HepG2 (cell line): ENCODE results near the gene AEN. TPM values are rescaled to one million over a fixed set of nuclear protein-coding genes. Genes with fewer than 3 reads are reported as not detected.

Source experiments
- ATF7-NPFF ChIP-seq: sonication (generic); formaldehyde crosslinking; IDR thresholded peaks from 2 replicates; pipeline ENCODE4 v1.8.1; 2023; ENCODE audit warnings: mild to moderate bottlenecking, low read depth, missing genetic modification reagents, moderate library complexity
- CBFB ChIP-seq: sonication (generic); formaldehyde crosslinking; IDR thresholded peaks from 2 replicates; pipeline ENCODE4 v1.4.0; 2020; ENCODE audit warnings: missing genetic modification reagents
- ELF3 ChIP-seq: IDR thresholded peaks from 2 replicates; pipeline ENCODE4 v1.6.1; 2016; ENCODE audit warnings: missing genetic modification reagents, missing compliant biosample characterization
- GTF3A ChIP-seq: sonication (generic); formaldehyde crosslinking; conservative IDR thresholded peaks from 2 replicates; pipeline ENCODE4 v1.4.0; 2020; ENCODE audit warnings: mild to moderate bottlenecking, missing genetic modification reagents
- HMGA1 ChIP-seq: sonication (generic); formaldehyde crosslinking; conservative IDR thresholded peaks from 2 replicates; pipeline ENCODE4 v1.4.0; 2020; ENCODE audit warnings: missing genetic modification reagents
- KLF9 ChIP-seq: IDR thresholded peaks from 2 replicates; pipeline ENCODE4 v1.6.1; 2016; ENCODE audit warnings: low read depth
- NR2F2 ChIP-seq: IDR thresholded peaks from 2 replicates; pipeline ENCODE4 v1.6.1; 2012; ENCODE audit warnings: low read depth, inconsistent platforms, borderline replicate concordance
- RFX5 ChIP-seq: IDR thresholded peaks from 2 replicates; pipeline ENCODE4 v1.6.1; 2011; ENCODE audit warnings: low read depth, low read length, improper control_type of control experiment
- ZNF142 ChIP-seq: sonication (generic); formaldehyde crosslinking; IDR thresholded peaks from 2 replicates; pipeline ENCODE4 v1.4.0; 2020; ENCODE audit warnings: missing genetic modification reagents
- ZNF337 ChIP-seq: sonication (generic); formaldehyde crosslinking; IDR thresholded peaks from 2 replicates; pipeline ENCODE4 v1.5.1; 2020; ENCODE audit warnings: missing genetic modification reagents, low read depth, mild to moderate bottlenecking, borderline replicate concordance
- ZNF383 ChIP-seq: sonication (generic); formaldehyde crosslinking; IDR thresholded peaks from 2 replicates; pipeline ENCODE4 v1.4.0; 2020; ENCODE audit warnings: missing genetic modification reagents, mild to moderate bottlenecking, borderline replicate concordance
- ZNF775 ChIP-seq: sonication (generic); formaldehyde crosslinking; IDR thresholded peaks from 2 replicates; pipeline ENCODE4 v1.4.0; 2020; ENCODE audit warnings: missing genetic modification reagents, mild to moderate bottlenecking, moderate library complexity, borderline replicate concordance
- ZNF83 ChIP-seq: sonication (generic); formaldehyde crosslinking; IDR thresholded peaks from 2 replicates; pipeline ENCODE4 v1.4.0; 2020; ENCODE audit warnings: missing genetic modification reagents, mild to moderate bottlenecking, borderline replicate concordance
- polyA plus RNA-seq, 8 experiments: library from polyadenylated mRNA; depleted of rRNA in 3 of 8; stranded (reverse) in 7 of 8; unstranded in 1 of 8; fragments of >200 nt; fragmentation: Illumina TruSeq in 4 of 8; extraction: Trizol in 4 of 8; gene quantifications; 2 replicates each; pipeline versions ENCODE4 v1.2.1 to v1.2.3, GENCODE V29; 2011 to 2016; ENCODE audit warnings: low read depth in 4 of 8, missing spikeins in 1 of 8, mixed read lengths in 1 of 8; ENCODE audit not compliant: insufficient read depth in 1 of 8
- total RNA-seq, 5 experiments: library from RNA; depleted of rRNA; stranded (reverse); fragments of >200 nt; fragmentation: Illumina TruSeq; extraction: Trizol; gene quantifications; 2 replicates each; pipeline ENCODE4 v1.2.3, GENCODE V29; 2016; ENCODE audit warnings: low read depth in 1 of 5
- TF ChIP-seq, protein P1 (sequence below): sonication (generic); formaldehyde crosslinking; IDR thresholded peaks from 2 replicates; pipeline ENCODE4 v1.5.0; 2020; ENCODE audit warnings: missing genetic modification reagents
- TF ChIP-seq, protein P2 (sequence below): sonication (generic); formaldehyde crosslinking; IDR thresholded peaks from 2 replicates; pipeline ENCODE4 v1.4.0; 2020; ENCODE audit warnings: mild to moderate bottlenecking, missing genetic modification reagents
- TF ChIP-seq, protein P3 (sequence below): sonication (generic); formaldehyde crosslinking; IDR thresholded peaks from 2 replicates; pipeline ENCODE4 v1.4.0; 2020; ENCODE audit warnings: missing genetic modification reagents
- TF ChIP-seq, protein P4 (sequence below): sonication (generic); formaldehyde crosslinking; conservative IDR thresholded peaks from 2 replicates; pipeline ENCODE4 v1.8.0; 2022; ENCODE audit warnings: missing genetic modification reagents

AEN gene
- total and polyA plus RNA-seq, 2 of the 13 experiments (the other 11 are each of a cell fraction or from before 2014, with no cell fraction given): 51.3 to 118 TPM

- TF ChIP-seq ZNF142 (CRISPR knock-in tag) (0 out of 2 replicates have a peak, but pooled peaks have one; percentile 46), KLF9 (CRISPR knock-in tag) (no peak), RFX5 (no peak), ZNF775 (CRISPR knock-in tag) (peak; percentile 73; the same call in 1 of the 2 replicates), ELF3 (CRISPR knock-in tag) (no peak; the same call in 1 of the 2 replicates), ZNF83 (CRISPR knock-in tag) (no peak; the same call in 1 of the 2 replicates), NR2F2 (no peak), ZNF337 (0 out of 2 replicates have a peak, but pooled peaks have one; percentile 5), HMGA1 (CRISPR knock-in tag) (no peak), ZNF383 (CRISPR knock-in tag) (no peak), GTF3A (CRISPR knock-in tag) (no peak; the same call in 1 of the 2 replicates), CBFB (0 out of 2 replicates have a peak, but pooled peaks have one; percentile 30), ATF7-NPFF (no peak; the same call in none of the 2 replicates)
- TF ChIP-seq, protein P1, sequence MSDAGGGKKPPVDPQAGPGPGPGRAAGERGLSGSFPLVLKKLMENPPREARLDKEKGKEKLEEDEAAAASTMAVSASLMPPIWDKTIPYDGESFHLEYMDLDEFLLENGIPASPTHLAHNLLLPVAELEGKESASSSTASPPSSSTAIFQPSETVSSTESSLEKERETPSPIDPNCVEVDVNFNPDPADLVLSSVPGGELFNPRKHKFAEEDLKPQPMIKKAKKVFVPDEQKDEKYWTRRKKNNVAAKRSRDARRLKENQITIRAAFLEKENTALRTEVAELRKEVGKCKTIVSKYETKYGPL (CRISPR knock-in tag): no peak
- TF ChIP-seq, protein P2, sequence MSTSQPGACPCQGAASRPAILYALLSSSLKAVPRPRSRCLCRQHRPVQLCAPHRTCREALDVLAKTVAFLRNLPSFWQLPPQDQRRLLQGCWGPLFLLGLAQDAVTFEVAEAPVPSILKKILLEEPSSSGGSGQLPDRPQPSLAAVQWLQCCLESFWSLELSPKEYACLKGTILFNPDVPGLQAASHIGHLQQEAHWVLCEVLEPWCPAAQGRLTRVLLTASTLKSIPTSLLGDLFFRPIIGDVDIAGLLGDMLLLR (CRISPR knock-in tag): no peak
- TF ChIP-seq, protein P3, sequence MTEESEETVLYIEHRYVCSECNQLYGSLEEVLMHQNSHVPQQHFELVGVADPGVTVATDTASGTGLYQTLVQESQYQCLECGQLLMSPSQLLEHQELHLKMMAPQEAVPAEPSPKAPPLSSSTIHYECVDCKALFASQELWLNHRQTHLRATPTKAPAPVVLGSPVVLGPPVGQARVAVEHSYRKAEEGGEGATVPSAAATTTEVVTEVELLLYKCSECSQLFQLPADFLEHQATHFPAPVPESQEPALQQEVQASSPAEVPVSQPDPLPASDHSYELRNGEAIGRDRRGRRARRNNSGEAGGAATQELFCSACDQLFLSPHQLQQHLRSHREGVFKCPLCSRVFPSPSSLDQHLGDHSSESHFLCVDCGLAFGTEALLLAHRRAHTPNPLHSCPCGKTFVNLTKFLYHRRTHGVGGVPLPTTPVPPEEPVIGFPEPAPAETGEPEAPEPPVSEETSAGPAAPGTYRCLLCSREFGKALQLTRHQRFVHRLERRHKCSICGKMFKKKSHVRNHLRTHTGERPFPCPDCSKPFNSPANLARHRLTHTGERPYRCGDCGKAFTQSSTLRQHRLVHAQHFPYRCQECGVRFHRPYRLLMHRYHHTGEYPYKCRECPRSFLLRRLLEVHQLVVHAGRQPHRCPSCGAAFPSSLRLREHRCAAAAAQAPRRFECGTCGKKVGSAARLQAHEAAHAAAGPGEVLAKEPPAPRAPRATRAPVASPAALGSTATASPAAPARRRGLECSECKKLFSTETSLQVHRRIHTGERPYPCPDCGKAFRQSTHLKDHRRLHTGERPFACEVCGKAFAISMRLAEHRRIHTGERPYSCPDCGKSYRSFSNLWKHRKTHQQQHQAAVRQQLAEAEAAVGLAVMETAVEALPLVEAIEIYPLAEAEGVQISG: peak; percentile 75
- TF ChIP-seq, protein P4, sequence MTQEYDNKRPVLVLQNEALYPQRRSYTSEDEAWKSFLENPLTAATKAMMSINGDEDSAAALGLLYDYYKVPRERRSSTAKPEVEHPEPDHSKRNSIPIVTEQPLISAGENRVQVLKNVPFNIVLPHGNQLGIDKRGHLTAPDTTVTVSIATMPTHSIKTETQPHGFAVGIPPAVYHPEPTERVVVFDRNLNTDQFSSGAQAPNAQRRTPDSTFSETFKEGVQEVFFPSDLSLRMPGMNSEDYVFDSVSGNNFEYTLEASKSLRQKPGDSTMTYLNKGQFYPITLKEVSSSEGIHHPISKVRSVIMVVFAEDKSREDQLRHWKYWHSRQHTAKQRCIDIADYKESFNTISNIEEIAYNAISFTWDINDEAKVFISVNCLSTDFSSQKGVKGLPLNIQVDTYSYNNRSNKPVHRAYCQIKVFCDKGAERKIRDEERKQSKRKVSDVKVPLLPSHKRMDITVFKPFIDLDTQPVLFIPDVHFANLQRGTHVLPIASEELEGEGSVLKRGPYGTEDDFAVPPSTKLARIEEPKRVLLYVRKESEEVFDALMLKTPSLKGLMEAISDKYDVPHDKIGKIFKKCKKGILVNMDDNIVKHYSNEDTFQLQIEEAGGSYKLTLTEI: no peak
These were observed 17.7 kb downstream of the AEN start, which contains the start of gene ISG20 (continued) for GRCh38 chr15:88638626-88639372.
